ENCODE data around the gene ERCC1.

Gene ERCC1

DNA sequence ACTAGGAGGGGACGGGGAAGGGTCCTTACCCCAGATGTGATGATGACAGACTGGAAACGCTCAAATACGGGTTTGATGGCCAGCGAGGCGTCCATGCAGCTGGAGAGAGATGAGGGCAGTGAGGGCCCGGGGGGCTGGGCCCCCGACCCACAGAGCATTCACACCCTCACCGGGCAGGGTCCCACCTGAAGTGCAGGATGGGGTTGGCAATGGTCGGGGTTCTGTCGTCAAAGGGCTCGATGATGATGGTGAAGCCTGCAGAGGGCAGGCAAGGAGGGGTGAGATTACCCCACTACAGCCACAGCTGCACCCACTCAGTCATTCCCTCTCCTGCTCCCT lies 66.3 kb downstream of the ERCC1 start:
- no peak overlapping the region for H3K27ac ChIP-seq (ENCODE audit: low read depth, low read length)
- TF ChIP-seq EZH2phosphoT487 (IDR thresholded peaks at IDR 0.05; ENCODE audit: borderline replicate concordance, low read length): no peak
- TF ChIP-seq, protein P1, sequence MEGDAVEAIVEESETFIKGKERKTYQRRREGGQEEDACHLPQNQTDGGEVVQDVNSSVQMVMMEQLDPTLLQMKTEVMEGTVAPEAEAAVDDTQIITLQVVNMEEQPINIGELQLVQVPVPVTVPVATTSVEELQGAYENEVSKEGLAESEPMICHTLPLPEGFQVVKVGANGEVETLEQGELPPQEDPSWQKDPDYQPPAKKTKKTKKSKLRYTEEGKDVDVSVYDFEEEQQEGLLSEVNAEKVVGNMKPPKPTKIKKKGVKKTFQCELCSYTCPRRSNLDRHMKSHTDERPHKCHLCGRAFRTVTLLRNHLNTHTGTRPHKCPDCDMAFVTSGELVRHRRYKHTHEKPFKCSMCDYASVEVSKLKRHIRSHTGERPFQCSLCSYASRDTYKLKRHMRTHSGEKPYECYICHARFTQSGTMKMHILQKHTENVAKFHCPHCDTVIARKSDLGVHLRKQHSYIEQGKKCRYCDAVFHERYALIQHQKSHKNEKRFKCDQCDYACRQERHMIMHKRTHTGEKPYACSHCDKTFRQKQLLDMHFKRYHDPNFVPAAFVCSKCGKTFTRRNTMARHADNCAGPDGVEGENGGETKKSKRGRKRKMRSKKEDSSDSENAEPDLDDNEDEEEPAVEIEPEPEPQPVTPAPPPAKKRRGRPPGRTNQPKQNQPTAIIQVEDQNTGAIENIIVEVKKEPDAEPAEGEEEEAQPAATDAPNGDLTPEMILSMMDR (IDR thresholded peaks at IDR 0.05; ENCODE audit: low read depth, low read length, poor library complexity, severe bottlenecking): no peak
- no peaks in the 10 kb centered on the region for H3F3A ChIP-seq (ENCODE audit: control insufficient read depth, insufficient read depth)
- H4K20me1 ChIP-seq (ENCODE audit: control insufficient read depth, insufficient read depth, low read depth, low read length): no peaks in the 10 kb centered on the region
- no peak overlapping the region for H3K4me2 ChIP-seq (ENCODE audit: low read length)
- no peaks in the 10 kb centered on the region for H3K4me1 ChIP-seq (ENCODE audit: control insufficient read depth, low read length)
- H3K4me3 ChIP-seq (ENCODE audit: low read length): no peak overlapping the region
- no peaks in the 10 kb centered on the region for H3K9me3 ChIP-seq (ENCODE audit: control insufficient read depth, insufficient read depth, low read length)
- H3K27me3 ChIP-seq (ENCODE audit: control insufficient read depth, low read length): no peaks in the 10 kb centered on the region
- H3K36me3 ChIP-seq (ENCODE audit: control insufficient read depth, low read length): peaks cover 20% of the 10 kb centered on the region
- H3K9me2 ChIP-seq (replicated peaks; ENCODE audit: control insufficient read depth, low read length): no peaks in the 10 kb centered on the region
- no peaks in the 10 kb centered on the region for H3K79me2 ChIP-seq (ENCODE audit: control insufficient read depth, low read length)

Measured in DOHH2 (cell line).